Vagina (tissue), 2 donors: ENCODE measurements around the gene POLD1. TPM values are rescaled to one million over a fixed set of nuclear protein-coding genes. Genes with fewer than 3 reads are reported as not detected.
"Not testable (repeated sequence)": the region's sequence is repeated elsewhere in the genome, so short reads cannot be mapped to it uniquely, and the experiment has no call there.

ENCODE experiments used
- DNase-seq, 2 donors: peaks; one replicate each; pipeline ENCODE4 v3.0.0-alpha.2; 2017; ENCODE audit errors: extremely low spot score in 2 of 2
- H3K27ac ChIP-seq: fragments of 200-600 bp; sonication (generic); one replicate; pipeline ENCODE4 v1.5.1; 2019
- H3K27me3 ChIP-seq: fragments of 200-600 bp; sonication (generic); one replicate; pipeline ENCODE4 v1.5.1; 2019
- H3K36me3 ChIP-seq, 2 donors: fragments of 200-600 bp; sonication (generic); one replicate each; pipeline ENCODE4 v1.5.1; 2017 to 2019
- H3K4me1 ChIP-seq: fragments of 200-600 bp; sonication (generic); one replicate; pipeline ENCODE4 v1.5.1; 2019
- H3K4me3 ChIP-seq, 2 donors: fragments of 200-600 bp; sonication (generic); 1 replicate in 1 of 2; 2 replicates in 1 of 2; pipeline ENCODE4 v1.5.1; 2016 to 2019
- H3K9me3 ChIP-seq: fragments of 200-600 bp; sonication (generic); one replicate; pipeline ENCODE4 v1.5.1; 2019
- POLR2A ChIP-seq, 2 donors: fragments of 450-650 bp; IDR thresholded peaks; one replicate each; pipeline ENCODE4 v1.6.1; 2017; ENCODE audit warnings: antibody characterized with exemption in 2 of 2, mild to moderate bottlenecking in 2 of 2, moderate library complexity in 2 of 2
- POLR2AphosphoS5 ChIP-seq, 2 donors: sonication (generic); formaldehyde crosslinking; IDR thresholded peaks; one replicate each; pipeline ENCODE4 v1.9.0; 2017; ENCODE audit warnings: antibody characterized with exemption in 2 of 2, mild to moderate bottlenecking in 2 of 2, low read depth in 1 of 2; ENCODE audit not compliant: insufficient read depth in 1 of 2
- intact Hi-C: fragments of 100-400 bp; cut with DNase I; formaldehyde crosslinking; loops from one replicate; pipeline ENCODE4 v1.15.1; 2023
- total RNA-seq: library from RNA; depleted of rRNA; stranded (reverse); fragments of >200 nt; gene quantifications from one replicate; pipeline ENCODE4 v1.2.3, GENCODE V29; 2016
- TF ChIP-seq, protein P1 (sequence below), 3 experiments: fragments of 450-650 bp in 2 of 3; fragments of 200-600 bp in 1 of 3; sonication (generic) in 1 of 3; IDR thresholded peaks; one replicate each; pipeline ENCODE4 v1.5.1; 2017 to 2019; ENCODE audit warnings: antibody characterized with exemption in 3 of 3, mild to moderate bottlenecking in 2 of 3, moderate library complexity in 2 of 3

Gene POLD1
- total RNA-seq, 1 donor from 2014 or later: 16.7 TPM

DNA sequence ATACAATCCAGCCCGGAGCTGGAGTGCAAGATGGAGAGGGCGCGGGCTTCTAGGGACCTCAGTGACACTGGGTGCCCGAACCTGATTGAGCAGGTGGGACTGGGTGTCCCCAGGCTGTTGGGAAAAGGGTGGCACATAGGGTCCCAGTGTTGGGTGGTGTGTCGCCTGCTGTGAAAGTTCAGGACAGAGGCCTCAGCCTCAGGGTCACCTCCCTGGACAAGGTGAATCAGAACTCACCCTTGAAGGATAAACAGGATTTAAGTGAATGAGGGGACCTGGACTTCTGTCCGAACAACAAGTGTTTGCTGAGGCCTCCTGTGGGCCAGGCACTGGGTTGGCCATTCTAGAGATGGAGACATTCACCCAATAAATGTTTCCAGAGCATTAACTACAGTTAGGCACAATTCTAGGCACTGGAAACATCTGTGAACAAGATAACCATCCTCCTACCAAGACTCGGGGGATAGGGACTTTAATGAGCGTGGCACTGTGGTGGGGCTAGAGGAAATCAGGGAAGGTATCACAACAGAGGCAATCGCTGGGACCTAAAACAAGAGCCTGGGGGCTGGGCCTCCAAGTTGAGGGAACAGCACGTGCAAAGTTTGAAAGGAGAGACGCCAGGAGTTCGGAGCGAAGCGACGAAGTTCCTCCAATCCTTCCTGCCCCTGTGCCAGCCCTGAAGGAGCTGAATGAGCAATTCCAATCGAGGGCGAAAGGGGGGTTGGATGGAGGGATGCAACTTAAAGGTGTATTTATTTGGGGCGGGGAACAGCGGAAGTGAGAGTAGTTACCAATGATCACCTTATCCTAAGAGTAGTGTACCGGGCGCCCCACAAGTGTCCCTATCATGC is 921 bp upstream of the POLD1 start:
- no peak for TF ChIP-seq POLR2A (IDR thresholded peaks at IDR 0.05)
- TF ChIP-seq POLR2AphosphoS5 (IDR thresholded peaks at IDR 0.05; ENCODE audit: insufficient read depth in 1 of 2, low read depth in 1 of 2): no peak
- TF ChIP-seq, protein P1, sequence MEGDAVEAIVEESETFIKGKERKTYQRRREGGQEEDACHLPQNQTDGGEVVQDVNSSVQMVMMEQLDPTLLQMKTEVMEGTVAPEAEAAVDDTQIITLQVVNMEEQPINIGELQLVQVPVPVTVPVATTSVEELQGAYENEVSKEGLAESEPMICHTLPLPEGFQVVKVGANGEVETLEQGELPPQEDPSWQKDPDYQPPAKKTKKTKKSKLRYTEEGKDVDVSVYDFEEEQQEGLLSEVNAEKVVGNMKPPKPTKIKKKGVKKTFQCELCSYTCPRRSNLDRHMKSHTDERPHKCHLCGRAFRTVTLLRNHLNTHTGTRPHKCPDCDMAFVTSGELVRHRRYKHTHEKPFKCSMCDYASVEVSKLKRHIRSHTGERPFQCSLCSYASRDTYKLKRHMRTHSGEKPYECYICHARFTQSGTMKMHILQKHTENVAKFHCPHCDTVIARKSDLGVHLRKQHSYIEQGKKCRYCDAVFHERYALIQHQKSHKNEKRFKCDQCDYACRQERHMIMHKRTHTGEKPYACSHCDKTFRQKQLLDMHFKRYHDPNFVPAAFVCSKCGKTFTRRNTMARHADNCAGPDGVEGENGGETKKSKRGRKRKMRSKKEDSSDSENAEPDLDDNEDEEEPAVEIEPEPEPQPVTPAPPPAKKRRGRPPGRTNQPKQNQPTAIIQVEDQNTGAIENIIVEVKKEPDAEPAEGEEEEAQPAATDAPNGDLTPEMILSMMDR (IDR thresholded peaks at IDR 0.05): no peak
- DNase-seq: no peak
- H3K27me3 ChIP-seq: no peaks in the 10 kb centered on the region
- intact Hi-C loops: no loop called here
- H3K36me3 ChIP-seq: peaks cover 0 to 38% of the 10 kb centered on the region in 2 donors
- no peaks in the 10 kb centered on the region for H3K9me3 ChIP-seq
- H3K27ac ChIP-seq: peak overlapping the region; percentile 75
- H3K4me3 ChIP-seq: peak overlapping the region; percentile 54 to 72
- H3K4me1 ChIP-seq: peaks cover 19% of the 10 kb centered on the region

DNA sequence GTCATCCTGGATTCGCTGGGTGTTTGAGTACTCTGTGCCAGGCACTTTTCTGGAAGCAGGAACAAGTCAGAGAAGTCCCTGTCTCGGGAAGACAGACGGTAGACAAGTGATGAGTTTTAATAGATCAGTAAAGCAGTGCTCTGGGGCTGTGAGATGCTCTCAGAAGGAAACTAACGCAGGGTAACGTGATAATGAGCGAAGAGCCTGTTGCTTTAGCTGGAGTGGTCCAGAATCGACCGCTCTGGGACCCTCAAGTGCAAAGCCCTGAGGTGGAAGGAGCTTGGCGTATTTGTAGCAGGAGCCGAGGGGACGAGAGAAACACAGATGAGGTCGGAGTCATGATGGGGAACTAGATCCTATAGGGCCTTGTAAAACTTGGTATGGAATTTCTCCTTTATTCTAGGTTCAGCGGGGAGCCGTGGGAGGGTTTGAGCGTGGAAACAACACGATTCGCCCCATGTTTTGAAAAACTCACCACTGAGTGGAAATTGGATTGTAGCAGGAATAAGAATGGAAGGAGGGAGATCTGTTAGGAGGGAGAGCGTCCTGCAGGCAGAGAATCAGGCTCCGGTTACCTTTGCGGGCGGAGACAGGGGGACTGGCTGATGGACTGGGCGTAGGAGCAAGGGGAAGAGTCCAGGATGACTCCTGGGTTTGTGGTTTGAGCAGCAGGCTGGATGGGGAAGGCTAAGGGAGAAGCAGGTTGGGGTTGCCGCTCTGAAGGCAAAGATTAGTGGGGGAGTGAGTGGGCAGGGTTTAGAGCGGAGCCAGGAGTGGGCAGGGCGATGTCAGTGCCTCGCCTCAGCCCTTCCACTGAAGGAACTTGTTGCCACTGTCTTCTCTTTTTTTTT is 763 bp downstream of the POLD1 start:
- intact Hi-C loops: no loop called here
- peak overlapping the region; percentile 75 for H3K27ac ChIP-seq

DNA sequence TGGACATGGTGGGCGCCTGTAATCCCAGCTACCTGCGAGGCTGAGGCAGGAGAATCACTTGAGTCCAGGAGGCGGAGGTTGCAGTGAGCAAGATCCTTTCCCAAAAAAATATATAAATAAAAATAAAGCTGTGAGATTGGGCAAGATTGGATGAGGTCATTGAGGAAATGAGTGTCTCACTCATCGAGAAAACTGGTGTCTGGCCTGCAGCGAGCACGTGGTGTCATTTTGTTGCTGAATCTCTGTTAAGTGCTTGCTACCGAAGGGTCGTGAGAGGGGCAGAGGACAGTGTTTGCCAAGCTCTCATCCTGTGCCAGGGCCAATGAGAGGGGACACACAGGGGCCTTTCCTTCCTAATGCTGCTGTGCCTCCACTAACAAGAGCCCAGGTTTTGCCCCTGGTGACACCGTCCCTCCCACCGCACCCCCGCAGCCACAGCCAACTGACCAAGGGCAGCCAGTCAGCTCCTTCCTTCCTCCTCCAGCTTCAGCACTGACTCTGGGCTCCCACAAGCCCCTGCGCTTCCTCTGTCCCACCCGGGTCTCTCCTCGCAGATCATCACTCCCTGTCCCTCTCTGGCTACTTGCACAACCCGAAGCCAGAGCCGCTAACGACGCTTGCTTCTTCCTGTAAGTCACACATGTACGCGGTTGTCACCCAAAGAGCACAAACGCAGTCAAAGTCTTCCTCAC is 3.2 kb downstream of the POLD1 start:
- Histone ChIP-seq H3K36me3 (peaks cover 0 to under 1% of the 10 kb centered on the region in 2 donors), H3K9me3 (no peaks in the 10 kb centered on the region), H3K4me3 (no peak overlapping the region), H3K27me3 (no peaks in the 10 kb centered on the region), H3K4me1 (peaks cover 19% of the 10 kb centered on the region), H3K27ac (no peak overlapping the region)
- intact Hi-C loops: no loop called here
- no peak for DNase-seq
- TF ChIP-seq, protein P1 (IDR thresholded peaks at IDR 0.05): no peak
- TF ChIP-seq POLR2A (IDR thresholded peaks at IDR 0.05) (no peak), POLR2AphosphoS5 (IDR thresholded peaks at IDR 0.05; ENCODE audit: insufficient read depth in 1 of 2, low read depth in 1 of 2) (no peak)

More for the DNA sequence above, 763 bp downstream of the POLD1 start:
- Histone ChIP-seq H3K36me3 (peaks cover 0 to 22% of the 10 kb centered on the region in 2 donors), H3K9me3 (no peaks in the 10 kb centered on the region), H3K4me3 (peak overlapping the region; percentile 54 to 72), H3K27me3 (no peaks in the 10 kb centered on the region), H3K4me1 (peaks cover 19% of the 10 kb centered on the region)
- TF ChIP-seq POLR2AphosphoS5 (IDR thresholded peaks at IDR 0.05; ENCODE audit: insufficient read depth in 1 of 2, low read depth in 1 of 2) (no peak), POLR2A (IDR thresholded peaks at IDR 0.05) (no peak)
- TF ChIP-seq, protein P1 (IDR thresholded peaks at IDR 0.05): no peak
- DNase-seq: no peak

DNA sequence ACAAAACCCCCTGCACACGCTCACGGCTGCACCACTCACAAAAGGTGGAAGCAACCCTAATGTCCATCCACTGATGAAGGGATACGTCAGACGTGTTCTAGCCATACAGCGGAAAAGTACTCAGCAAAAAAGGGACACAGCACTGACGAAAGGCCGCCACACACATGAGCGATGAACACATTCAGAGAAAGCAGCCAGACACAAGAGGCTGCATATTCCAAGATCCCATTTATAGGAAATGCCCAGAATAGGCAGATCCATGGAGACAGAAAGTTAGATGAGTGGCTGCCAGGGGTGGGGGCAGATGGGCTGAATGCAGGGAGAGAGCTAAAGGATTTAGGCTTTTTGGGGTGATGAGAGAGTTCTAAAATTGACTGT is 3.7 kb downstream of the POLD1 start:
- H3K4me3 ChIP-seq: no peak overlapping the region
- intact Hi-C loops: no loop called here
- DNase-seq: no peak
- peaks cover 19% of the 10 kb centered on the region for H3K4me1 ChIP-seq
- no peak overlapping the region for H3K27ac ChIP-seq
- no peaks in the 10 kb centered on the region for H3K9me3 ChIP-seq
- no peak for TF ChIP-seq POLR2A (IDR thresholded peaks at IDR 0.05)
- TF ChIP-seq, protein P1 (IDR thresholded peaks at IDR 0.05): no peak
- no peak for TF ChIP-seq POLR2AphosphoS5 (IDR thresholded peaks at IDR 0.05; ENCODE audit: insufficient read depth in 1 of 2, low read depth in 1 of 2)
- H3K36me3 ChIP-seq: no peaks in the 10 kb centered on the region
- H3K27me3 ChIP-seq: no peaks in the 10 kb centered on the region

DNA sequence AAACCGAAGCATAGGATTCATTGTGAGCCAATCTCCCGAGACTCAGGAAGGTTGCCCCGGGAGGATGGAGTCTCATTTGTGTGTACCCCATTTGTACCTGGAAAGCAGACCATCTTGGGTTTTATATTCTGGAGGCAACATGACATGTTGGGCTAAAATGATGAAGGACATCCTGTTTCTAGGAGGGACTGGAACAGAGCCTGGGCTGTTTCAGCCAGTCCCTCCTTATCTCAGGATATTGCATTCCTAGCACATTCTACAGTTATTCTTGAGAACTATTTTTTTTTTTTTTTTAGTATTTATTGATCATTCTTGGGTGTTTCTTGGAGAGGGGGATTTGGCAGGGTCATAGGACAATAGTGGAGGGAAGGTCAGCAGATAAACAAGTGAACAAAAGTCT is 6.1 kb downstream of the POLD1 start:
- H3K9me3 ChIP-seq, H3K27ac ChIP-seq, H3K36me3 ChIP-seq, intact Hi-C loops, DNase-seq, H3K27me3 ChIP-seq, H3K4me1 ChIP-seq, H3K4me3 ChIP-seq: not testable (repeated sequence)

DNA sequence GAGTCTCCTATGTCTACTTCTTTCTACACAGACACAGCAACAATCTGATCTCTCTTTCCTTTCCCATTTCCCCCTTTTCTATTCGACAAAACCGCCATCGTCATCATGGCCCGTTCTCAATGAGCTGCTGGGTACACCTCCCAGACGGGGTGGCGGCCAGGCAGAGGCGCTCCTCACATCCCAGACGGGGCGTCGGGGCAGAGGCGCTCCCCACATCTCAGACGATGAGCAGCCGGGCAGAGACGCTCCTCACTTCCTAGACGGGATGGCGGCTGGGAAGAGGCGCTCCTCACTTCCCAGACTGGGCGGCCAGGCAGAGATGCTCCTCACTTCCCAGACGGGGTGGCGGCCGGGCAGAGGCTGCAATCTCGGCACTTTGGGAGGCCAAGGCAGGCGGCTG is 6.8 kb downstream of the POLD1 start:
- H3K27me3 ChIP-seq, intact Hi-C loops, H3K9me3 ChIP-seq, H3K4me1 ChIP-seq, H3K27ac ChIP-seq, DNase-seq, H3K4me3 ChIP-seq, H3K36me3 ChIP-seq: not testable (repeated sequence)
